G401 (cell line): ENCODE data around the gene CSRP1. TPM values are rescaled to one million over a fixed set of nuclear protein-coding genes. Genes with fewer than 3 reads are reported as not detected.
"Not testable (repeated sequence)": the region's sequence is repeated elsewhere in the genome, so short reads cannot be mapped to it uniquely, and the experiment has no call there.

Source experiments
- DNase-seq: peaks from one replicate; pipeline ENCODE4 v3.0.0-alpha.2; 2015; ENCODE audit warnings: low spot score
- in situ Hi-C: cut with HindIII; loops from 2 replicates; pipeline ENCODE4 v1.10.0; 2016; ENCODE audit warnings: low sequenced_read_pairs, mixed read lengths
- total RNA-seq: library from RNA; depleted of rRNA; stranded (reverse); fragments of >200 nt; shearing (Covaris generic); gene quantifications from 2 replicates; pipeline ENCODE4 v1.2.3, GENCODE V29; 2014; rRNA removed

CSRP1 gene
- 176 and 198 TPM in 2 replicates for total RNA-seq

DNA sequence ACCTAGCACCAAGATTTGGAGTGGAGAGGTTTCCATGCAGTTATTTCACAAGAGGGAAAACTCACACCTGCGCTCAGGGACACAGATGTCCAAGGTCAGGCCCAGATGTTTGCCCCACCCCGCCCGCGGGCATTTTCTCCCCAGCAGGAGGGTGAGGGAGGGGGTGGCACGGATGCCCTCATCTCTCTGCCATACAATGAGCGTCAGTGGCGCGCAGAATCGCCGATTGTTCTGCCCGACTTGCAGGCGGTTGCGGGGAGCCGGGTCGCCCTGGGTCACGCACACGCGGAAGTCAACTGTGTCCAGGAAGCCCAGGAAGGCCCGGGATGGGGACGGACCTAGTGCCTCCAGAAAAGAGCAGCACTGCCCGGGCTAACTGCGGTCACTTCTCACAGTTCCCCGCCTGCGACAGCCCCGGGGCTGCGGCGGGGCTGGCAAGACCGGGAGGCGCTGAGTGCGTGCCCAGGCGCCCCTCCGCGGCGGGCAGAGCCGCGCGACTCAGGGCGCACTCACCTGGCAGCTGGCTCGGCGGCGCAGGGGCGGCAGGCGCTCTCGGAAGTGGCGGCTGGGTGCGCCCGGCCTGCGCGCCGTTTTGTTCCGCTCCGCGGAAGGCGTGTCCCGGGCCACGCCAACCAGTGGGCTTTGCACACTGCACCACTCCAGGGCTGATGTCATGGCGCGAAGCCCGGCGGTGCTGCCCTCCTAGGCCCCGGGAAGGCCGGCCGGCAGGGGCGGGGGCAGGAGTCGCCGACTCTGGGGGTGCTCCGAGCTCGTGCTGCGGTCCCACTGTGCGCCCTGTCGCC lies at the start of gene CSRP1:
CSRP1 (minus strand) TSS at position 567 of the 803 bp plus-strand sequence. CDS start 10,820 bp downstream, outside the sequence.
- in situ Hi-C loops, result no loop called here
- DNase-seq, result no peak

DNA sequence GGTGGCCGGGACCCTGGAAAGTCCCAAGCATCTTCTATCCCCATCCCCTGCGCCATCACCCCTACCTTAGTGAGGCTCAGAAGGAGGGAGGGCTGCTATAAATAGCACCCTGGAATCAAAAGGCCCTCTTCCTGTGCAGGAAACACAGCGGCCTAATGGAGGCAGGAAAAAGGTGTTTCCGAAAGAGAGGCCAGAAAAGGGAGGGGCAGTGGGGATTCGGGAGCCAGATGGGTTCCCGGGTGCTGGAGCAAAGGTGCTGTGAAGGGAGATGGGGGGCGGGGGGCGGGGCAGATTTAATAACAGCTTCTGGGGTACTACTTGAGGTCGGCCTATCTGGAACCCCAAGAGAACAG lies 48.6 kb upstream of the CSRP1 start:
- in situ Hi-C loops, result no loop called here

DNA sequence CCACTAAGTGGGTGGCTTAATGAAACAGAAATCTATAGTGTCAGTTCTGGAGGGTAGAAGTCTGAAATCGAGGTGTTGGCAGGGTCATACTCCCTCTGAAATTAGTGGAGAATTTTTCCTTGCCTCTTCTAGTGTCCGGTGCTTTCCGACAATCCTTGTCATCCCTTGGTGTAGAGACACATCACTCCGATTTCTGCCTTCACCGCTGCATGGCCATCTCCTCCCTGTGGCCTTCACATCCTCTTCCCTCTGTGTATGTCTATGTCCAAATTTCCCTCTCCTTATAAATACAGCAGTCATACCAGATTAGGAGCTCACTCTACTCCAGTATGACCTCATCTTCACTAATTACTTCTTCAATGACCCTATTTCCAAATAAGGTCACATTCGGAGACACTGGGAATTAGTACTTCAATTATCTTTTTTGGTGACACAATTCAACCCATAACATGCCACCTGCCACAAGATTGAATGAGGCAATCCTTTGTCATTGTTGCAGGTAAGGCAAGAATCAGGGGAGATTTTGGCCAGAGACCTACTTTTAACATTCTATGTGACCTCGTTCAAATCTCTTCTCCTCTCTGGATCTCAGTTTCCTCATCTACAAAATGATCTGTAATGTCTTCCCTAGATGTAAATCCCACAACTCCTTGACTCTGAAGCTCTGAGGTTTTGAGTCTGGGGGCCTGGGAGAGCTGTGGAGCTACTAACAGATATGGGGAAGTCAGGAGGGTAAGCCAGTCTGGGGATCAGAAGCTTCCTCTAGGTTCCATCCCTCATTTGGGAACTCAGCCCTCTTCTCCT lies 48.1 kb upstream of the CSRP1 start:
- DNase-seq, result no peak
- in situ Hi-C loops, result no loop called here

More for the DNA sequence above, 48.6 kb upstream of the CSRP1 start:
- no peak for DNase-seq

DNA sequence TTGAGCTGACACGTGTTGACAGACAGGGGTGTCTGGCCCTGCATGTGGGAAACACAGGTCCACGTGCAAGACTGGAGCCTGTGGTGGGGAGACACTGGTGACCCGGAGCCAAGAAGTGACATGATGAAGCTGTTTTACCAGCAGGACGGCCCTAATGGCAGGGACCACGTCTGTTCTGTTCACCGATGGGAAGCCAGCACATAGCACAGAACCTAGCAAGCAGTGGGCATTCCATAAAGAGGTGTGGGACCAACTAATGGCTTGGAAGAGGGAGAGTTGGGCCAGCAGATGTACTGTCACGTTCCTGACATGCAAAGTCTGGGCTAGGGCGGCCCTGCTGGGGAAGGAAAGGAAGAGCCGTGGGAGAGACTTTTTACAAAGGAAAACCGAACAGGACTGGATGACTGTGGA lies 47.3 kb upstream of the CSRP1 start:
- no peak for DNase-seq
- in situ Hi-C loops, result no loop called here

DNA sequence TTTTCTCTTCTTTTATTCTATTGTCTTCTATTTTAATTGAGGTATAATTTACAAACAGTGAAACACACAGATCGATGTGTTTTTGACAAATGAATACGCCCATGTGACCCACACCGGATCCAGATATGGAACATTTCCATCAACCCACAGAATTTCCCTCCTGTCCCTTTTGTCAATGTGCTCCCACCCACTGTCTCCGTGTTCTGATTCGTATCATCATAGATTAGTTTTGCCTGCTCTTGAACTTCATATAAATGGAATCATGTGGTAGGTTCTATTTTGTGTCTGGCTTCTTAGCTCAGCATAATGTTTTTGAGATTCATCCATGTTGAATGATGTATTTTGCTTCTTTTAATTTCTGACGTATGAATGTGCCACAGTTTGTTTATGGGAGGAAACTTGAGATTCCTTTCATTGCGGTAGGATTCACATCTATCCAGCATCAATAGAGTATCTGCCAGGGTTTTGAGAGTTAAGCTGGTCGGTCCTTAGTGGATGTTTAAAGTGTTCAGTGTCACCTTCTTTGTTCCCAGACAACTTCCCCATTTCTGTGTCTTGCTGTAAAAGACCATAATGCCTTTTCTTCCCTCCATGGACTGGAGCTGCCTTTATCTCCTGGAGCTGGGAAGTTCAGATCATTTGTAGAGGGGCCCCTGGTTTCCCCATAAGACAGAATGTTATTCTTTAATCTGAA lies 46.7 kb upstream of the CSRP1 start:
- no peak for DNase-seq
- in situ Hi-C loops, result no loop called here

DNA sequence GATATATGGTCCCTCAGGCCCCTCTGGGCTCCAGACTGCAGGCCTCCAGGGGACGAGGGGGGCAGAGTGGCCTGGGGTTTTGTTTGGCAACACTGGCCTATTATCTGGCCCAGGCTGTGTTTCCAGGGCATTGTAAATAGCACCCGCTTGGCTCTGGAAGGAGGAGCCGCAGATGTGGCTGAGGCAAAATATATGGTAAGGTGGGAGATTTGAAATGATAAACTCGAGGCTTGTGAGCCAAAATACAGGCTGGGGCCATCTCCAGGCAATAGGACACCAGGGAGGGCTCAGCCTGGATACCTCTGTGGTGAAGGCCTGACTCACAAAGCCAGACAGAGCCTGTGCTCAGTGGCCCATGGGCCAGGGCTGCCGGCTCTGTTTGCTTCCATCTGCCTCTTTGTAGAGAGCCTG lies 46.0 kb upstream of the CSRP1 start:
- no peak for DNase-seq

DNA sequence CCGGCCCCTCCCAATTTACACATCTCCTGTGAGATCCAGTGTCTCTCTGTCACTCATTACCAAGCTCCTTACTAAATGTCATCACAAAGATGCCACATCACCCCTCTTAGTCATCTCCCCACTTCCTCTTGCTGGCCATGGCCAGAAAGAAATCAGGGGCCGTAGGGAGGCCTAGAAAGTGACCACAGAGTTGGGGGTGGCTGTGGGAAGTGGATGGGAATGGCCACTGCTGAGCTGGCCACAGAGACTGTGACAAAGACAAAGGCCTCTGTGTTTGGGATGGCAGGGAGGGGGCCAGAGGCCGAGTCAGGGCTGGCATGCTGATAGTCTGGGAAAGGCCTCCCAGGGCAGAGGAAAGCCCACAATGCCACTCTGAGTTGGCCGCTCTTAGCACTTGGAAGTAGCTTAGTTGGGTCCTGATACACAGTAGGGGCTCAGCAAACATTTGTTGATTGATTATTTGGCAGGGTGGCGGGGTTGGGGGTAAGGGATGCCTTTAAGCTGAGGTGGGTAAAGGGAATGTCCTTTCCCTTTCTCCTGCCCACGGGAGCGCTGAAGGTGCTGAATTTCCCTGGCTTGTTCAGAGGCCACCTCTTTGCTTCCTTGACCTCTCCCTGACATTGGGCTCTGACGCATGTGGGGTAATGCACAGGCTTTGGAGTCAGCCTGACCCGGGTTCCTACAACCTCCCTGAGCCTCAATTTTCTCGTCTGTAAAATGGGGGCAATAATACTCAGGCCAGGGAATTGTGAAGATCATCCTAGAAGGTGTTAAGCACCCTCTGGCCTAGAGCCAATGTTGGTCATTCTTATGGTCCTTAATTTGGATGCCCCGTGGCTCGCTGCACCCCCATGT lies 45.2 kb upstream of the CSRP1 start:
- in situ Hi-C loops, result no loop called here

More for the DNA sequence above, 46.0 kb upstream of the CSRP1 start:
- in situ Hi-C loops, result no loop called here

DNA sequence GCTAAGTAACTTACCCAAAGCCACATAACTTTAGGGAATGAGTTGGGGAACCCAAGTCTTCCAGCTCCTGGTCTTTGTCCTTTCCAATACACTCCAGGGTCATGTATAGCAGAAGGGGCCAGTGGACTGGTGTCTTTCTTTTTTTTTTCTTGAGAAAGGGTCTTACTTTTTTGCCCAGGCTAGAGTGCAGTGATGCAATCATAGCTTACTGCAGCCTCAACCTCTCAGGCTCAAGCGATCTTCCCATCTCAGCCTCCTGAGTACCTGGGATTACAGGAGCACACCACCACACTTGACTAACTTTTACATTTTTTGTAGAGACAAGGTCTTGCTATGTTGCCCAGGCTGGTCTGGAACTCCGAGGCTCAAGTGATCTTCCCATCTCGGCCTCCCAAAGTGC lies 44.2 kb upstream of the CSRP1 start:
- in situ Hi-C loops, result no loop called here

More for the DNA sequence above, 45.2 kb upstream of the CSRP1 start:
- DNase-seq, result no peak

DNA sequence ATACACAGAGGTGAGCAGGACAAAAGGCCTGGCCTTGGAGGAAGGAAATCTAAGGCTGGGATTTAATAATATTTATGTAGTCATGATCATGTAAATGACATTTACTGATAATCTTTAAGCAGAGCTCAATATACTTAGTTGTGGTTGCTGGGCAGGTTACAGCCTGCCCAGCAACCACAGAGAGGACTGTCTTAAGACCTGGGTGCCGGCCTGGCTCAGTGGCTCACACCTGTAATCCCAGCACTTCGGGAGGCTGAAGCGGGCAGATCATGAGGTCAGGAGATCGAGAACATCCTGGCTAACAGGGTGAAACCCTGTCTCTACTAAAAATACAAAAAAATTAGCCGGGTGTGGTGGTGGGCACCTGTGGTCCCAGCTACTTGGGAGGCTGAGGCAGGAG lies 42.6 kb upstream of the CSRP1 start:
- not testable (repeated sequence) for DNase-seq
- in situ Hi-C loops, result loop anchor here (25.0 kb wide), 1 partner anchor 238 kb away; no protein-coding TSS in a partner anchor

More for the DNA sequence above, 44.2 kb upstream of the CSRP1 start:
- no peak for DNase-seq

DNA sequence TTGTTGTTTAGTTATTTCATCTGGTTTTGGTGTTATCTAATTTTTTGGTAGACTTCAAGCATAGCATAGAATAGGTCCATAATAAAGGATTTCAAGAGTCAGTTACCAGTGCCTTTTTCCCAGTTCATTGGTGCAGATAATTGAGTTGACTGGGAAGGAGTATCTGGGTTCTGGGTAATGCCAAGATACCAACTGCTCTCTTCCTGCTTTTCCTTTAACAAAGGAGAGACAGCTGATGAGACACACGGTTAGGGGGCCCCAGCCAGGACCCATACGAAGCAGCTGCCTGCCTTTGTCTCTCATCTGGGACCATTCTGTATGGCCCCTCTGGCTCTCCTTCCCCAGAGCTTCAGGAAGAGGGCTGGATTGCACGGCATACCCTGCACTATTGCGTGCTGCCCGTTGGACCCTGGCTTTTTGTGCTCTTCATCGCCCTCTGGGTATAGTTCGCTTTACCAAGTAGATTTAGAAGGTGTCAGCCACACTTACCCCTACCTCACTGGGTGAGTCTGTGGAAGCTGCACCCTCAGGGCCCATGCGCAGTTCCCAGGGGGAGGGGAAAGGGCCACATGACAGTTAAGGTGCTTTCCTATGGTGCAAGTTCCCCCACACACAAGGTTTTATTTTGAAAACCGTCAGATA lies 39.0 kb upstream of the CSRP1 start:
- no peak for DNase-seq
- in situ Hi-C loops, result loop anchor here (25.0 kb wide), 1 partner anchor 241 kb away; no protein-coding TSS in a partner anchor

DNA sequence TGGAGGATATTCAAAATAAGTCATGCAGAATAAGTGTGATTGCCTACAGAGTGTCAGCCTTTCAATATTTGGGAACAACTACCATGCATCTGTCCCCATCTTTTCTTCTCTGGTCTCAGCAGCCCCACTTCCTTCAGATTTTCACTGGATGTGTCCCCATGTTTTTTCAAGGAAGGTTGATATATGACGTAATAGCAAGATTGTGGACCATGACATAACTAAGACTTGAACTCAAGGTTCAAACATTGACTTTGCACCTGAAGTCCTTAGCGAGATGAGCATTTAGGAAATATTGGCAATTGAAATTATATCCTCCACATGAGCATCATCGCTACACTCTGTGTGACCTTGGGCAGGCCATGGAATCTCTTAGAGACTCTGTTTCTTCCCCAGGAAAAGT lies 37.8 kb upstream of the CSRP1 start:
- no peak for DNase-seq
- in situ Hi-C loops, result loop anchor here (25.0 kb wide), 1 partner anchor 243 kb away; no protein-coding TSS in a partner anchor

DNA sequence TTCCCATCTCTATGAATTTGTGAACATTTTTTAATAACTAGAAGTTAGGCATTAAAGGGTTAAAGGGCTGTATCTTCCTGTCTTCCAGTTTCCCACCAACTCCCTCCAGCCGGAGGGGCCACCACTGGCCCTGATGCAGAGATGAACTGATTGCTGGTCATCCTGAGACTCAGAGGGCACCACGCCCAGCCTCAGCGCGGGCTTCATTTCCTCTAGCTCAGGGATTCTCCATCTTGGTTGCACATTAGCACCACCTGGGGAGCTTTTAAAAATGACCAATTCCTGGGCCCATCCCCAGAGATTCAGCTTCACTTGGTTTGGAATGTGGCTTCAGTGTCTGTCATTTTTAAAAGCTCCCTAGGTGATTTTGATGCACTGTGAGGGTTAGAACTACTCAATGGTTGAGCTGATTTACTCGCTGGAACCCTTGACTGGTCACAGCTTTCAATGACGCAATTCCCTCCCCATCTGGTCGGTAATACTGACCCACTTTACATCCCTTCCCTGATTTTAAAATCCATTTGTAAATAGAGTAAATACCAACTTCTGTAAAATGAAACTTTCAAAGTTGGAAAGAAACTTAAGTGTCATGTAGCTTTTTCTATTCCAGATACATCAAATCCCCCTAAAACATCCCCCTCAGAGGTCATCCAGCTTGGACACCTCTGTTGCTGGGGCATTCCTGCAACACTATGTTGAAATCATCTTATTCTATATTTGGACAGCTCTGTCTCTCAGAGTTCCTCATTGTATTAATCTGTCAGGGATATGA lies 37.1 kb upstream of the CSRP1 start:
- no peak for DNase-seq
- in situ Hi-C loops, result loop anchor here (25.0 kb wide), 1 partner anchor 243 kb away; no protein-coding TSS in a partner anchor

DNA sequence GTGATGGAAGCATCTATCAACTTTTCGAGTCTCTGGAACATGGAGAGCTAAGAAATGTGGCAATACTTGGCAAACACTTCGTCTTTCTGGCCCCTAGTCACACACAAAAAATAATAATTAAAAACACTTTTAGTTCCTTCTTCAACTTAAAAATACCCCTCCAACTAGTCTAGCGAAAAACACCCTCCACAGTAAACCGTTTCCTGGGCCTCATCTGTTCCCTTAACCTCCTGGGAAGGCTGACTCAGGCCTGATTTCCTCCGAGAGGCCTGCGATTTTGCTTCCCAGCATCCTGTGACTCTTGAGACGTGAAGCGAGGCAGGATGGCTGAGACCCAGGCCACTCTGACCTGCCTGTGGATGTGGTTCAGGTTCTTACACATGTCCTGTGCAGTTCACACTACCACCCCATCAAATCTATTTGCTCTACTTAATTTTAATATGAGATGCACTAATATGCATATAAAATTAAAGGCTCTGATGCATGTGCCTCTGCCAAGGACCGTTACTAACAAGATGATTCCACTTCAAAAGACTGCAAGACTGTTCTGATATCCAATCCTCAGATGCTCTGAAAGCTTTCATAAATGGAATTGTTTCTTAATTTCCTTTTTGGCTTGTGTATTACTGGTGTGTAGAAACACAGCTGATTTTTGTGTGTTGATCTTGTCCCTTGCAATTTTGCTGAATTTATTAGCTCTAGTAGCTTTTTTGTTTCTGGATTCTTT lies 35.5 kb upstream of the CSRP1 start:
- in situ Hi-C loops, result loop anchor here (25.0 kb wide), 1 partner anchor 245 kb away; no protein-coding TSS in a partner anchor
- no peak for DNase-seq

DNA sequence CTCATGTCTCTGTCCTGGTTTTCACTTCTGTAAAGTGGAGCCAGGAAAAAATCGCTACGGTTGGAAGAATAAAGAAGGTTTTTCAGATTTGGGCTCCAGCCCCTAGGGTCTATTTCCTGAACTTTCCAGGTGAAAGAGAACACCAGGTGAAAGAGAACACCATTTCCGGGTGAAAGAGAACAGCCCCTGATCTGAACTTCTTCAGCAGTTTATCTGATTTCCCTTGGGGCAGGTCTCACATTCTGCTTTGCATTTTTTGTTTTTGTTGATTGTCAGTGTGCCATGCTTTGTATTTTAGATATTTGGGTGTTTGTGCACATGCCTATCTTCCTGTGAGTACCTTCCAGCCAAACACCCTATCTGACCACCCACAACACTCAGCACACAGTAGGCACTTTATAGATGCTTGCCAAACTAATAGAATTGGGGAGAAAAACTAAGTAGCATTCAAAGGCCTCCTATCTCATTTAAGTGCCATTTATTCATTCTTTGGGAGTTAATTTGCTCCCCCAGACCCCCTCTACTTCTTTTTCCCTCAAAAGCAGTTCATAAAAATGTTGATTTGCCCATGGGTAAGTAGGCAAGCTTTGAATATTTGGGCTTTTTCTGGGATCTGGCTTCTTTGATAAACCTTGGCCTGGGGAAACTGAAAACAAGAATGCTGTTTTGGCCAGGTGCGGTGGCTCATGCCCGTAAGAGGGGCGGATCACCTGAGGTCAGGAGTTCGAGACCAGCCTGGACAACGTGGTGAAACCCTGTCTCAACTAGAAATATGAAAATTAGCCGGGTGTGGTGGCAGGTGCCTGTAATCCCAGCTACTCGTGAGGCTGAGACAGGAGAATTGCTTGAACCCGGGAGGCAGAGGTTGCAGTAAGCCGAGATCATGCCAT lies 34.2 kb upstream of the CSRP1 start:
- in situ Hi-C loops, result loop anchor here (25.0 kb wide), 1 partner anchor 246 kb away; no protein-coding TSS in a partner anchor
- DNase-seq, result no peak

DNA sequence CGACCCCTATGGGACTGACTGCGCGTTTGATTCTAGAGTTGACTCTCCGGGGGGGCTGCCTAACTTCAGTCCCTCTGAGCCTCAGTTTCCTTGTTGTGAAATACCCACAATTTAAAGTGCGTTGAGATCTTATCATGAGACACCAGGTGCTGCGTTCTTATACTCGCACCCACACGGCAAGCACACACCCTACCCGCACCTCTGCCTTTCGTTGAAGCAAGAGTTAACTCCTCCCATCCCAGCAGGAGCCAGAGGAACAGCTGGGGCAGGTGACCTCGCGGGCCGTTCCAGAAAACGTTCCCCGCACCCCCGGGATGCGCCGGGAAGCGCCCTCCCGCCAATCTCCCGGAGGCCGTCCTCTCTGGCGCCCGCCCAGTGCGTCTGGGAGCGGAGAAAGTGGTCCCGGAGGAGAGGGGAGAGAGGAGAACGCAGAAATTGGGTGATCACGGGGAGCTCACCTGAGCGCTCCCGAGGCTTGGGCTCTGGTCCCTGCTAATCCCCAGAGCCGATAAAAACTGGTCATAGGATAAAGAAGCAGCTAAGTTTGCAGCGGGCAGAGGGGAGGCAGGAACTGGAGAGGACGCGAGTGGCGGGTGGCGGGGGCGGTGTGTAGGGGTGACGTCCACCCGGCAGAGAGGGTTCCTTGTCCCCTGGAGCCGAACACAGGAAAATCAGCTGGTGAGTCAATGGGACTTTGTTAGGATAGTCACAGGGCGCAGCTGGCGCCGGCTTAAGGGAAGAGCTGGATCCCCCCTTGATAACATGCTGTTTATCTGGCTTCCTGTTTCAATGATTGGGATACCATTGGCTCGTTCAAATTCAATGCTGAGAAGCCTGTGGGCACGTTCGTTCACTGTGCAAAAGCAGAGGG lies 32.9 kb upstream of the CSRP1 start:
- peak; percentile 21 for DNase-seq
- in situ Hi-C loops, result loop anchor here (25.0 kb wide), 1 partner anchor 248 kb away; no protein-coding TSS in a partner anchor
